Measurements from ENCODE around the gene INPP5D. TPM values are rescaled to one million over a fixed set of nuclear protein-coding genes. Genes with fewer than 3 reads are reported as not detected.

INPP5D gene
- total and polyA plus RNA-seq, 2 of the 13 experiments (the other 11 are each of a cell fraction or from before 2014, with no cell fraction given): 16.7 to 18.0 TPM

GRCh38 chr2:233063976-233064411 lies 3.9 kb downstream of the INPP5D start (continued):
- no peak for TF ChIP-seq SNRNP70 (IDR thresholded peaks at IDR 0.05; ENCODE audit: low read depth, low read length)
- TF ChIP-seq CC2D1A (CRISPR knock-in tag; IDR thresholded peaks at IDR 0.05): no peak
- no peak for TF ChIP-seq ZNF713 (CRISPR knock-in tag; IDR thresholded peaks at IDR 0.05)
- TF ChIP-seq, protein P1, sequence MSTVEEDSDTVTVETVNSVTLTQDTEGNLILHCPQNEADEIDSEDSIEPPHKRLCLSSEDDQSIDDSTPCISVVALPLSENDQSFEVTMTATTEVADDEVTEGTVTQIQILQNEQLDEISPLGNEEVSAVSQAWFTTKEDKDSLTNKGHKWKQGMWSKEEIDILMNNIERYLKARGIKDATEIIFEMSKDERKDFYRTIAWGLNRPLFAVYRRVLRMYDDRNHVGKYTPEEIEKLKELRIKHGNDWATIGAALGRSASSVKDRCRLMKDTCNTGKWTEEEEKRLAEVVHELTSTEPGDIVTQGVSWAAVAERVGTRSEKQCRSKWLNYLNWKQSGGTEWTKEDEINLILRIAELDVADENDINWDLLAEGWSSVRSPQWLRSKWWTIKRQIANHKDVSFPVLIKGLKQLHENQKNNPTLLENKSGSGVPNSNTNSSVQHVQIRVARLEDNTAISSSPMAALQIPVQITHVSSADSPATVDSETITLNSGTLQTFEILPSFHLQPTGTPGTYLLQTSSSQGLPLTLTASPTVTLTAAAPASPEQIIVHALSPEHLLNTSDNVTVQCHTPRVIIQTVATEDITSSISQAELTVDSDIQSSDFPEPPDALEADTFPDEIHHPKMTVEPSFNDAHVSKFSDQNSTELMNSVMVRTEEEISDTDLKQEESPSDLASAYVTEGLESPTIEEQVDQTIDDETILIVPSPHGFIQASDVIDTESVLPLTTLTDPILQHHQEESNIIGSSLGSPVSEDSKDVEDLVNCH (CRISPR knock-in tag; IDR thresholded peaks at IDR 0.05): no peak
- no peak for TF ChIP-seq CHCHD3 (CRISPR knock-in tag; IDR thresholded peaks at IDR 0.05)
- no peak for TF ChIP-seq KDM4B (CRISPR knock-in tag; IDR thresholded peaks at IDR 0.05)
- TF ChIP-seq FIP1L1 (IDR thresholded peaks at IDR 0.05; ENCODE audit: borderline replicate concordance, insufficient read depth, low read depth, low read length): no peak
- TF ChIP-seq ZNF460 (CRISPR knock-in tag; IDR thresholded peaks at IDR 0.05; ENCODE audit: borderline replicate concordance): no peak
- no peak for TF ChIP-seq ZNF572 (CRISPR knock-in tag; IDR thresholded peaks at IDR 0.05)
- no peak for TF ChIP-seq U2AF2 (IDR thresholded peaks at IDR 0.05; ENCODE audit: low read depth, low read length)
- TF ChIP-seq CBX2 (IDR thresholded peaks at IDR 0.05; ENCODE audit: low read depth, low read length): no peak
- no peak for TF ChIP-seq CBX2 (CRISPR knock-in tag; IDR thresholded peaks at IDR 0.05; ENCODE audit: low read depth)
- TF ChIP-seq ZNF138 (CRISPR knock-in tag; IDR thresholded peaks at IDR 0.05; ENCODE audit: low read depth): no peak
- TF ChIP-seq, protein P2, sequence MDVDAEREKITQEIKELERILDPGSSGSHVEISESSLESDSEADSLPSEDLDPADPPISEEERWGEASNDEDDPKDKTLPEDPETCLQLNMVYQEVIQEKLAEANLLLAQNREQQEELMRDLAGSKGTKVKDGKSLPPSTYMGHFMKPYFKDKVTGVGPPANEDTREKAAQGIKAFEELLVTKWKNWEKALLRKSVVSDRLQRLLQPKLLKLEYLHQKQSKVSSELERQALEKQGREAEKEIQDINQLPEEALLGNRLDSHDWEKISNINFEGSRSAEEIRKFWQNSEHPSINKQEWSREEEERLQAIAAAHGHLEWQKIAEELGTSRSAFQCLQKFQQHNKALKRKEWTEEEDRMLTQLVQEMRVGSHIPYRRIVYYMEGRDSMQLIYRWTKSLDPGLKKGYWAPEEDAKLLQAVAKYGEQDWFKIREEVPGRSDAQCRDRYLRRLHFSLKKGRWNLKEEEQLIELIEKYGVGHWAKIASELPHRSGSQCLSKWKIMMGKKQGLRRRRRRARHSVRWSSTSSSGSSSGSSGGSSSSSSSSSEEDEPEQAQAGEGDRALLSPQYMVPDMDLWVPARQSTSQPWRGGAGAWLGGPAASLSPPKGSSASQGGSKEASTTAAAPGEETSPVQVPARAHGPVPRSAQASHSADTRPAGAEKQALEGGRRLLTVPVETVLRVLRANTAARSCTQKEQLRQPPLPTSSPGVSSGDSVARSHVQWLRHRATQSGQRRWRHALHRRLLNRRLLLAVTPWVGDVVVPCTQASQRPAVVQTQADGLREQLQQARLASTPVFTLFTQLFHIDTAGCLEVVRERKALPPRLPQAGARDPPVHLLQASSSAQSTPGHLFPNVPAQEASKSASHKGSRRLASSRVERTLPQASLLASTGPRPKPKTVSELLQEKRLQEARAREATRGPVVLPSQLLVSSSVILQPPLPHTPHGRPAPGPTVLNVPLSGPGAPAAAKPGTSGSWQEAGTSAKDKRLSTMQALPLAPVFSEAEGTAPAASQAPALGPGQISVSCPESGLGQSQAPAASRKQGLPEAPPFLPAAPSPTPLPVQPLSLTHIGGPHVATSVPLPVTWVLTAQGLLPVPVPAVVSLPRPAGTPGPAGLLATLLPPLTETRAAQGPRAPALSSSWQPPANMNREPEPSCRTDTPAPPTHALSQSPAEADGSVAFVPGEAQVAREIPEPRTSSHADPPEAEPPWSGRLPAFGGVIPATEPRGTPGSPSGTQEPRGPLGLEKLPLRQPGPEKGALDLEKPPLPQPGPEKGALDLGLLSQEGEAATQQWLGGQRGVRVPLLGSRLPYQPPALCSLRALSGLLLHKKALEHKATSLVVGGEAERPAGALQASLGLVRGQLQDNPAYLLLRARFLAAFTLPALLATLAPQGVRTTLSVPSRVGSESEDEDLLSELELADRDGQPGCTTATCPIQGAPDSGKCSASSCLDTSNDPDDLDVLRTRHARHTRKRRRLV (CRISPR knock-in tag; IDR thresholded peaks at IDR 0.05): no peak
- TF ChIP-seq, protein P3, sequence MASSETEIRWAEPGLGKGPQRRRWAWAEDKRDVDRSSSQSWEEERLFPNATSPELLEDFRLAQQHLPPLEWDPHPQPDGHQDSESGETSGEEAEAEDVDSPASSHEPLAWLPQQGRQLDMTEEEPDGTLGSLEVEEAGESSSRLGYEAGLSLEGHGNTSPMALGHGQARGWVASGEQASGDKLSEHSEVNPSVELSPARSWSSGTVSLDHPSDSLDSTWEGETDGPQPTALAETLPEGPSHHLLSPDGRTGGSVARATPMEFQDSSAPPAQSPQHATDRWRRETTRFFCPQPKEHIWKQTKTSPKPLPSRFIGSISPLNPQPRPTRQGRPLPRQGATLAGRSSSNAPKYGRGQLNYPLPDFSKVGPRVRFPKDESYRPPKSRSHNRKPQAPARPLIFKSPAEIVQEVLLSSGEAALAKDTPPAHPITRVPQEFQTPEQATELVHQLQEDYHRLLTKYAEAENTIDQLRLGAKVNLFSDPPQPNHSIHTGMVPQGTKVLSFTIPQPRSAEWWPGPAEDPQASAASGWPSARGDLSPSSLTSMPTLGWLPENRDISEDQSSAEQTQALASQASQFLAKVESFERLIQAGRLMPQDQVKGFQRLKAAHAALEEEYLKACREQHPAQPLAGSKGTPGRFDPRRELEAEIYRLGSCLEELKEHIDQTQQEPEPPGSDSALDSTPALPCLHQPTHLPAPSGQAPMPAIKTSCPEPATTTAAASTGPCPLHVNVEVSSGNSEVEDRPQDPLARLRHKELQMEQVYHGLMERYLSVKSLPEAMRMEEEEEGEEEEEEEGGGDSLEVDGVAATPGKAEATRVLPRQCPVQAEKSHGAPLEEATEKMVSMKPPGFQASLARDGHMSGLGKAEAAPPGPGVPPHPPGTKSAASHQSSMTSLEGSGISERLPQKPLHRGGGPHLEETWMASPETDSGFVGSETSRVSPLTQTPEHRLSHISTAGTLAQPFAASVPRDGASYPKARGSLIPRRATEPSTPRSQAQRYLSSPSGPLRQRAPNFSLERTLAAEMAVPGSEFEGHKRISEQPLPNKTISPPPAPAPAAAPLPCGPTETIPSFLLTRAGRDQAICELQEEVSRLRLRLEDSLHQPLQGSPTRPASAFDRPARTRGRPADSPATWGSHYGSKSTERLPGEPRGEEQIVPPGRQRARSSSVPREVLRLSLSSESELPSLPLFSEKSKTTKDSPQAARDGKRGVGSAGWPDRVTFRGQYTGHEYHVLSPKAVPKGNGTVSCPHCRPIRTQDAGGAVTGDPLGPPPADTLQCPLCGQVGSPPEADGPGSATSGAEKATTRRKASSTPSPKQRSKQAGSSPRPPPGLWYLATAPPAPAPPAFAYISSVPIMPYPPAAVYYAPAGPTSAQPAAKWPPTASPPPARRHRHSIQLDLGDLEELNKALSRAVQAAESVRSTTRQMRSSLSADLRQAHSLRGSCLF (CRISPR knock-in tag; IDR thresholded peaks at IDR 0.05; ENCODE audit: borderline replicate concordance): no peak
- TF ChIP-seq TRIM24 (CRISPR knock-in tag; IDR thresholded peaks at IDR 0.05): no peak
- TF ChIP-seq HOXA9 (CRISPR knock-in tag; IDR thresholded peaks at IDR 0.05; ENCODE audit: borderline replicate concordance): no peak
- TF ChIP-seq IRF2 (CRISPR knock-in tag; IDR thresholded peaks at IDR 0.05): no peak
- TF ChIP-seq ZNF468 (CRISPR knock-in tag; IDR thresholded peaks at IDR 0.05): no peak
